RWPE1 (cell line): ENCODE data around the gene CAPN5.

Source experiments
- CTCF ChIA-PET: fragments of 350-600 bp; sonication (Branson Sonifier 250); formaldehyde crosslinking; extraction: SDS; loops from one replicate; lab custom pipeline; 2021; lab: Yijun Ruan, JAX
- POLR2A ChIA-PET: fragments of 400-600 bp; formaldehyde crosslinking; extraction: SDS; loops from one replicate; lab custom pipeline; 2020; ENCODE audit warnings: antibody characterized with exemption; ENCODE audit not compliant: low non-redundant PET; lab: Yijun Ruan, JAX
- DNase-seq: peaks from one replicate; pipeline ENCODE4 v3.0.0; 2012; ENCODE audit warnings: low spot score
- H3K27ac ChIP-seq: fragments of 450-650 bp; 2 replicates; pipeline ENCODE4 v1.5.1; 2017
- TF ChIP-seq, protein P1 (sequence below): fragments of 450-650 bp; conservative IDR thresholded peaks from 2 replicates; pipeline ENCODE4 v1.5.1; 2017; ENCODE audit warnings: low read depth, mild to moderate bottlenecking

The CAPN5 gene

DNA sequence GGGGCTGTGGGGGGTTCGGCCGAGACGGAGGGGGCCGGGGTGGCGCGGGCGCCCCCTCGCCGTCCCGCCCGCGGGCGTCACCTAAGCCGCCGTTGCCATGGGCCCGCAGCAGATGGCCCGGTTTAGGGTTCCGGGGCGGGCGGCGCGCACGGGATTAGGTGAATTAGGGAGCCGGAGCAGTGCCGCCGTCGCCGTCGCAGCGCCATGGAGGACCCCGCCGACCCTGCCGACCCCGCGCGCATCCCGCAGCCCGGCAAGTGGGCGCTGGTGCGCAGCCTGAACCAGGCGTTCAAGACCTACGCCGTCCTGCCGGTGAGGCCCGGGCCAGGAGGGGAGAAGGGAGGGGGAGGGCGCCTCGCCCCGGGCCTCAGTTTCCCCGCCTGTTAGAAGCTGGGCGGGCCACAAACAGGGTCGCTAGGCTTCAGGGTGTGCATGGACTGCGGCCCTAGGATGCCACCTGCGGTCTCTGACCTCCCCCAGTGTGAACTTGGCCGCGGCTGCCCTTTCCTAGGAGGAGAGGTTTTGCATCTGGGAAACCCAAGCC lies 71.4 kb downstream of the CAPN5 start:
- DNase-seq: no peak
- CTCF ChIA-PET: interaction anchor here (0.6 kb wide), 1 partner anchor 312 kb away, joined by 3 read pairs; no protein-coding TSS in a partner anchor
- POLR2A ChIA-PET: no interaction called here
- H3K27ac ChIP-seq: no peak overlapping the region
- TF ChIP-seq, protein P1, sequence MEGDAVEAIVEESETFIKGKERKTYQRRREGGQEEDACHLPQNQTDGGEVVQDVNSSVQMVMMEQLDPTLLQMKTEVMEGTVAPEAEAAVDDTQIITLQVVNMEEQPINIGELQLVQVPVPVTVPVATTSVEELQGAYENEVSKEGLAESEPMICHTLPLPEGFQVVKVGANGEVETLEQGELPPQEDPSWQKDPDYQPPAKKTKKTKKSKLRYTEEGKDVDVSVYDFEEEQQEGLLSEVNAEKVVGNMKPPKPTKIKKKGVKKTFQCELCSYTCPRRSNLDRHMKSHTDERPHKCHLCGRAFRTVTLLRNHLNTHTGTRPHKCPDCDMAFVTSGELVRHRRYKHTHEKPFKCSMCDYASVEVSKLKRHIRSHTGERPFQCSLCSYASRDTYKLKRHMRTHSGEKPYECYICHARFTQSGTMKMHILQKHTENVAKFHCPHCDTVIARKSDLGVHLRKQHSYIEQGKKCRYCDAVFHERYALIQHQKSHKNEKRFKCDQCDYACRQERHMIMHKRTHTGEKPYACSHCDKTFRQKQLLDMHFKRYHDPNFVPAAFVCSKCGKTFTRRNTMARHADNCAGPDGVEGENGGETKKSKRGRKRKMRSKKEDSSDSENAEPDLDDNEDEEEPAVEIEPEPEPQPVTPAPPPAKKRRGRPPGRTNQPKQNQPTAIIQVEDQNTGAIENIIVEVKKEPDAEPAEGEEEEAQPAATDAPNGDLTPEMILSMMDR: no peak

DNA sequence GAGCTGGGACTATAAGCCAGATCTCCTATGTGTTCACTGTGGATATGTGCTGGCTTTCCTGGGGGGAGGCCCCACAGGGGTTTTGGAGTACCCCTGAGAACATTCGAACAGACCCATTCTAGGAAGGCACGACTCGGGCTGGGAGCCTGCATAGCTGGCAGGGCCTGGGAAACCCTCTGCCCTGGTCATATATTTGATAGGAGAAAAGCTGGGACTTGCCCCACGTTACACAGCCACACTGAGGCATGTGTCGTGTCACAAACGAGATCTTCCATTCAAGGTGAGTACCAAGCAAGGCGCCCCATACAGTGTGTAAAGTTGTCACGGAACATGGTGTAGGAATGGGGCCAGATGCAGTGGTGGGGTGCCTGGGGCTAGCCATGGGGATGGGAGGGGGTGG lies 72.4 kb downstream of the CAPN5 start:
- no peak for DNase-seq
- H3K27ac ChIP-seq: no peak overlapping the region
- ChIA-PET POLR2A (no interaction called here), CTCF (interaction anchor here (1.6 kb wide), 1 partner anchor 12 kb away, joined by 4 read pairs; the partner anchor contains the start of gene MYO7A)
- TF ChIP-seq, protein P1: no peak

DNA sequence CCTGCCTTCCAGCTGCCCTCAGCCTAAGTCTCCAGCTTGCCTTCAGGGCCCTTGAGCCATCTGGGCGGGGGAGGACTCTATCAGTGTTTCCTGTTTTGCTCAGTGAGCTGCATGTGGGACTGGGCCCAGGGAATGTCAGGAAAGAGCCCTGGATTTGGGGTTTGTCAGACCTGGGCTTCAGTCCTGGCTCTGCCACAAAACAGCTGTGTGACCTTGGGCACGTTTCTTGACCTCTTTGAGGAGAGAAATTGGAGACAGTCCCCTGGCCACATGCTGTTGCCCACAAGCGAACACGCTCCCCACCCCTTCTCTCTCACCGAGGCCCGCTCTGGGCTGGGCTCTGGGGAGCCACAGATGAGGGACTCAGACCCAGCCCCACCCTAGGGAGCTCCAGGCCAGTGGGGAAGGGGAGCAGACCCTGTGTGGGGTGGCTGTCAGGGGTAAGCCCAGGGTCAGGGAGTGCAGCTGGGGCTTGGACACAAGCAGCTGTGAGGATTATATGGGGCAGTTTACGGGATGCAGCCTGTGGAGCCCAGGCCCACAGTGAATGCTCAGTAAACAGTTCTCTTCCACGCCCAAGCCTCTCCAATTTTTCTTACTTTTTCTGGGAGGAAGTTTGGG lies 73.6 kb downstream of the CAPN5 start:
- no peak for DNase-seq
- TF ChIP-seq, protein P1: no peak
- H3K27ac ChIP-seq: no peak overlapping the region
- ChIA-PET POLR2A (no interaction called here), CTCF (interaction anchor here (0.7 to 1.6 kb wide), 3 partner anchors 13 to 35 kb away, joined by 3 to 4 read pairs (median 3); partner anchors contain the start of gene MYO7A)

DNA sequence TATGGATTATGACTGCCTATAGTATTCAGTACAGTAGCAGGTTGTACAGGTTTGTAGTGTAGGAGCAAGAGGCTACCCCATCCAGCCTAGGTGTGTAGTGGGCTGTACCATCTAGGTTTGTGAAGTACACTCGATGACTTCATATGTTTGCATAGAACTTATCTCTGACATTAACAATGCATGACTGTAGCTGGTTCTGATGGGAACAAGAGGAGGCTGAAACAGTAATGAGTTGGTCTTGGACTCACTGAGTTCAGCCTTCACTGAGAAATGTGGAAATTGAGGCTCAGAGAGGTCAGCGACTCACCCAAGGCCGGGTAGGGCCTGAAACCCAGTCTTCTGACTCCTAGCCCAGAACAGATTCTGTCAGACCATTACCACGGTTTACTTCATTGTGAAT lies 74.3 kb downstream of the CAPN5 start:
- ChIA-PET POLR2A (no interaction called here), CTCF (no interaction called here)
- no peak for DNase-seq
- H3K27ac ChIP-seq: no peak overlapping the region
- TF ChIP-seq, protein P1: no peak

DNA sequence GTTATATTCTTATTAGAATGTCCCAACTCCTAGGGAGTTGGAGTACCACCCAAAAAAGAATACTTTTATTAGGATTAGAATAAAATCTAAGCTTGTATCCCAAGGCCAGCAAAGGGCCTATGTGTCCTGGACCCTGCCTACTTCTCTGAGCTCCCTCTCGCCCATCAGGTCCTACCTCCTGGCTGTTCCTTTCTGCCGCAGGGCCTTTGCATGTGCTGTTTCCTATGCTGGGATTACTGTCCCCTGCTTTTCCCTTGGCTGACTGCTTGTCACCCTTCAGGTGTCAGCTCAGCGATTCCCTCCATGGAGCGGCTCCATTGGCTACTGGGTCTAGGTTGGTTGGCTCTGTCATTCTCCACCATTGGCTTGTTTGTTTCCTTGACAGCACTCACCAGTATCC lies 74.7 kb downstream of the CAPN5 start:
- TF ChIP-seq, protein P1: no peak
- H3K27ac ChIP-seq: no peak overlapping the region
- ChIA-PET POLR2A (no interaction called here), CTCF (no interaction called here)
- DNase-seq: no peak

DNA sequence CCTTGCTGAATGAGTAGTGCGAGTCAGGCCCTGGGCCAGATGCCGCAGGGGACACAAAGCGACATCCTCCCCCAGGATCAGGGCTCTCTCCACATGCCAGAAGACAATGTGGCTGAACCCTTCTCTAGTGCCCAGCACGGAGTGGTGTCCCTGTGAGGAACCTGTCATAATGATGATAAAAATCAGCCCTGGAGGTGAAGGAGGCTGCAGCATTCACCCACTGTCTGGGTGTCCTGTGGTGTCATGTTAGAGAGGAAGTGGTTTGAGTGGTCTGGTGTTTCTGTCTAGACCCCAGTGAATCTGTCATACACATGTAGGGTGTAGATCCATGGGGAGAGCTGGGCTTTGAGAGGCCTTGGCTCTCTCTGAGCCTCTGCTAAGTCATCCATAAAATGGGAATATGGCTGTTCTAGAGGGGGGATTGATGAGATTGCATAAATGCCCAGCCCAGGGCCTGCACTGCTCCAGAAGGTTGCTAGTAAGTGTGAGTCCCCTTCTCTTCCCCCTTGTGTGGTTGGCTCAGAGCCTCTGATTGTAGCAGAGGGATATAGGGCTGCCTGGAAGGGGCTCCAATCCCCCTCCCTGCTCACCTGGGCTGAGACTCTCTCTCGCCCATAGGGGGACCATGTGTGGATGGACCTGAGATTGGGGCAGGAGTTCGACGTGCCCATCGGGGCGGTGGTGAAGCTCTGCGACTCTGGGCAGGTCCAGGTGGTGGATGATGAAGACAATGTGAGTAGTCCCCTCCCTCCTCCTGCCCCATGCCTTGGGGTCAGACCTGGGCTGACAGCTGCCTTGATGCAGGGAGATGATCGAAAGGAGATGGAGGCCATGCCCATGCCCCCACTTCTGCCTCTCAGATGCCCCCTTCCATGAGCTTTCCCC lies 75.6 kb downstream of the CAPN5 start:
- CTCF ChIA-PET: interaction anchor here (0.5 to 0.9 kb wide), 2 partner anchors 15 to 360 kb away, joined by 3 read pairs; no protein-coding TSS in a partner anchor
- no peak for DNase-seq
- POLR2A ChIA-PET: no interaction called here

More for the DNA sequence above, 75.6 kb downstream of the CAPN5 start:
- no peak overlapping the region for H3K27ac ChIP-seq
- TF ChIP-seq, protein P1: no peak
